HEK293 (cell line): ENCODE results near the gene NAPSA.

ENCODE experiments used
- HOXA7 ChIP-seq: sonication (generic); formaldehyde crosslinking; IDR thresholded peaks from 2 replicates; pipeline ENCODE4 v1.8.1; 2022; ENCODE audit warnings: missing genetic modification reagents, borderline replicate concordance
- KLF16 ChIP-seq: fragments of 450-650 bp; formaldehyde crosslinking; IDR thresholded peaks from 2 replicates; pipeline ENCODE4 v1.5.1; 2017; ENCODE audit warnings: missing biosample characterization, missing genetic modification characterization
- KLF8 ChIP-seq: fragments of 450-650 bp; formaldehyde crosslinking; IDR thresholded peaks from 2 replicates; pipeline ENCODE4 v1.5.1; 2016; ENCODE audit warnings: missing biosample characterization, missing genetic modification characterization
- MYNN ChIP-seq: fragments of 450-650 bp; formaldehyde crosslinking; IDR thresholded peaks from 2 replicates; pipeline ENCODE4 v1.5.1; 2016; ENCODE audit warnings: missing biosample characterization, missing genetic modification characterization, borderline replicate concordance
- REPIN1 ChIP-seq: fragments of 450-650 bp; formaldehyde crosslinking; IDR thresholded peaks from 2 replicates; pipeline ENCODE4 v1.5.1; 2017; ENCODE audit warnings: missing biosample characterization, missing genetic modification characterization, low read depth
- SP2 ChIP-seq: fragments of 450-650 bp; formaldehyde crosslinking; IDR thresholded peaks from 2 replicates; pipeline ENCODE4 v1.5.1; 2016; ENCODE audit warnings: missing biosample characterization, missing genetic modification characterization
- ZIC2 ChIP-seq: fragments of 450-650 bp; formaldehyde crosslinking; IDR thresholded peaks from 2 replicates; pipeline ENCODE4 v1.5.1; 2016; ENCODE audit warnings: missing biosample characterization, missing genetic modification characterization
- ZNF623 ChIP-seq: fragments of 450-650 bp; formaldehyde crosslinking; IDR thresholded peaks from 2 replicates; pipeline ENCODE4 v1.5.1; 2016; ENCODE audit warnings: missing biosample characterization, missing genetic modification characterization
- ZNF626 ChIP-seq: fragments of 450-650 bp; sonication (Bioruptor Pico); formaldehyde crosslinking; IDR thresholded peaks from 2 replicates; pipeline ENCODE4 v1.5.1; 2018; ENCODE audit warnings: missing biosample characterization, missing genetic modification characterization, inconsistent platforms
- TF ChIP-seq, protein P1 (sequence below): fragments of 450-650 bp; formaldehyde crosslinking; IDR thresholded peaks from 2 replicates; pipeline ENCODE4 v1.5.1; 2016; ENCODE audit warnings: missing biosample characterization, missing genetic modification characterization
- TF ChIP-seq, protein P2 (sequence below): fragments of 450-650 bp; formaldehyde crosslinking; IDR thresholded peaks from 2 replicates; pipeline ENCODE4 v1.5.1; 2016; ENCODE audit warnings: missing biosample characterization, missing genetic modification characterization

DNA sequence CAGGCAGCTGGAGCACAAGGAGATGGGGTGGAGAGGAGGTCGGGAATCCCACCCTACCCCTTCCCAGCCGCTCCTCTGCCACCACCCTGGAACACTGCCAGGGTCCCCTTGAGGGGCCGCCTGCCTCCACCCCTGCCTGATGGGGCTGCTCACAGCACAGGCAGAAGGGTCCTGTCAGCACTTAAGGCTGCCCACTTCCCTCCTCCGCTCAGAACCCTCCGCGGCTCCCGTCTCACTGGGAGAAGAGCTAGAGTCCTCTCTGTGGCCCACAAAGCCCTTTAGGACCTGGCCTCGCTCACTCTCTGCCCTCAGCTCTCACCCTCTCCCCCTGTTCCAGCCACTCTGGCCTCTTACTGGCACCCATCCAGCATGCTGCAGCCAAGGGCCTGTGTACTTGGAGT is 15.3 kb upstream of the NAPSA start:
- TF ChIP-seq, protein P1, sequence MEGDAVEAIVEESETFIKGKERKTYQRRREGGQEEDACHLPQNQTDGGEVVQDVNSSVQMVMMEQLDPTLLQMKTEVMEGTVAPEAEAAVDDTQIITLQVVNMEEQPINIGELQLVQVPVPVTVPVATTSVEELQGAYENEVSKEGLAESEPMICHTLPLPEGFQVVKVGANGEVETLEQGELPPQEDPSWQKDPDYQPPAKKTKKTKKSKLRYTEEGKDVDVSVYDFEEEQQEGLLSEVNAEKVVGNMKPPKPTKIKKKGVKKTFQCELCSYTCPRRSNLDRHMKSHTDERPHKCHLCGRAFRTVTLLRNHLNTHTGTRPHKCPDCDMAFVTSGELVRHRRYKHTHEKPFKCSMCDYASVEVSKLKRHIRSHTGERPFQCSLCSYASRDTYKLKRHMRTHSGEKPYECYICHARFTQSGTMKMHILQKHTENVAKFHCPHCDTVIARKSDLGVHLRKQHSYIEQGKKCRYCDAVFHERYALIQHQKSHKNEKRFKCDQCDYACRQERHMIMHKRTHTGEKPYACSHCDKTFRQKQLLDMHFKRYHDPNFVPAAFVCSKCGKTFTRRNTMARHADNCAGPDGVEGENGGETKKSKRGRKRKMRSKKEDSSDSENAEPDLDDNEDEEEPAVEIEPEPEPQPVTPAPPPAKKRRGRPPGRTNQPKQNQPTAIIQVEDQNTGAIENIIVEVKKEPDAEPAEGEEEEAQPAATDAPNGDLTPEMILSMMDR (tag by site-specific recombination) = no peak
- TF ChIP-seq REPIN1 (tag by site-specific recombination) (no peak), KLF16 (tag by site-specific recombination) (no peak), ZIC2 (tag by site-specific recombination) (no peak), KLF8 (tag by site-specific recombination) (no peak), ZNF626 (tag by site-specific recombination) (no peak), HOXA7 (CRISPR knock-in tag) (no peak), MYNN (tag by site-specific recombination) (no peak), ZNF623 (tag by site-specific recombination) (no peak), SP2 (tag by site-specific recombination) (no peak)
- TF ChIP-seq, protein P2, sequence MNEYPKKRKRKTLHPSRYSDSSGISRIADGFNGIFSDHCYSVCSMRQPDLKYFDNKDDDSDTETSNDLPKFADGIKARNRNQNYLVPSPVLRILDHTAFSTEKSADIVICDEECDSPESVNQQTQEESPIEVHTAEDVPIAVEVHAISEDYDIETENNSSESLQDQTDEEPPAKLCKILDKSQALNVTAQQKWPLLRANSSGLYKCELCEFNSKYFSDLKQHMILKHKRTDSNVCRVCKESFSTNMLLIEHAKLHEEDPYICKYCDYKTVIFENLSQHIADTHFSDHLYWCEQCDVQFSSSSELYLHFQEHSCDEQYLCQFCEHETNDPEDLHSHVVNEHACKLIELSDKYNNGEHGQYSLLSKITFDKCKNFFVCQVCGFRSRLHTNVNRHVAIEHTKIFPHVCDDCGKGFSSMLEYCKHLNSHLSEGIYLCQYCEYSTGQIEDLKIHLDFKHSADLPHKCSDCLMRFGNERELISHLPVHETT (tag by site-specific recombination) = no peak
